ENCODE data around the gene TCF7L1. TPM values are rescaled to one million over a fixed set of nuclear protein-coding genes. Genes with fewer than 3 reads are reported as not detected.
"Not testable (repeated sequence)": the region's sequence is repeated elsewhere in the genome, so short reads cannot be mapped to it uniquely, and the experiment has no call there.

The TCF7L1 gene
- total RNA-seq, 1 donor from 2014 or later = 1.4 TPM

DNA sequence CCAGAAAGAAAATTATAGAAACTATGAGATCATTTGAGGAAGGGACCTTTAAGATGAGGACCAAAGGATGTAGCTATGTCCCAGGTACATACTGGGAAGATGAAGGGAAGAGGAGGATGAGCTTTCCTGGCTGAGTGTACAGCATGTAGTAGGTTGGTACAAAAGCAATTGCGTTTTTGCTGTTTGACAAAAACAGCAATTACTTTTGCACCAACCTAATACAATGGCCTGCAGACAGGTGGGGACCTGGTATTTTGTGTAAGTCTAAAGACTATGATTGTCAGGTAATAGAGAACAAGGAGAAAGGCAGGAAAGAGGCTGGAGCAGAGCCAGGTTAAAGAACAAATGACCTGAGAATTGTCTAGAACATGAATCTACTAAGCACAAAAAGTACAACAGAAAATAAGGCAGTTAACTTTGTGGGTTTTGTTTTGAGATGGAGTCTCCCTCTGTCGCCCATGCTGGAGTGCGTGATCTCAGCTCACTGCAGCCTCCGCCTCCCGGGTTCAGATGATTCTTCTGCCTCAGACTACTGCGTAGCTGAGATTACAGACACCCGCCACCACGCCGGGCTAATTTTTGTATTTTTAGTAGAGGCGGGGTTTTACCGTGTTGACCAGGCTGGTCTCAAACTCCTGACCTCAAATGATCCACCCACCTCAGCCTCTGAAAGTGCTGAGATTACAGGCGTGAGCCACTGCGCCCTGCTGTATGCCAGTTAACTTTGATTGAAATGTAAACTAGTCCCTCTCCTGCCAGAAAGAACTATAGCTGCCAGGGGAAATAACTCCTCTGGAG is 197.8 kb downstream of the TCF7L1 start:
- no peak for DNase-seq (ENCODE audit: low read depth)
- H3K4me3 ChIP-seq (ENCODE audit: low read depth, low read length) = no peak overlapping the region
- TF ChIP-seq, protein P1, sequence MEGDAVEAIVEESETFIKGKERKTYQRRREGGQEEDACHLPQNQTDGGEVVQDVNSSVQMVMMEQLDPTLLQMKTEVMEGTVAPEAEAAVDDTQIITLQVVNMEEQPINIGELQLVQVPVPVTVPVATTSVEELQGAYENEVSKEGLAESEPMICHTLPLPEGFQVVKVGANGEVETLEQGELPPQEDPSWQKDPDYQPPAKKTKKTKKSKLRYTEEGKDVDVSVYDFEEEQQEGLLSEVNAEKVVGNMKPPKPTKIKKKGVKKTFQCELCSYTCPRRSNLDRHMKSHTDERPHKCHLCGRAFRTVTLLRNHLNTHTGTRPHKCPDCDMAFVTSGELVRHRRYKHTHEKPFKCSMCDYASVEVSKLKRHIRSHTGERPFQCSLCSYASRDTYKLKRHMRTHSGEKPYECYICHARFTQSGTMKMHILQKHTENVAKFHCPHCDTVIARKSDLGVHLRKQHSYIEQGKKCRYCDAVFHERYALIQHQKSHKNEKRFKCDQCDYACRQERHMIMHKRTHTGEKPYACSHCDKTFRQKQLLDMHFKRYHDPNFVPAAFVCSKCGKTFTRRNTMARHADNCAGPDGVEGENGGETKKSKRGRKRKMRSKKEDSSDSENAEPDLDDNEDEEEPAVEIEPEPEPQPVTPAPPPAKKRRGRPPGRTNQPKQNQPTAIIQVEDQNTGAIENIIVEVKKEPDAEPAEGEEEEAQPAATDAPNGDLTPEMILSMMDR (conservative IDR thresholded peaks at IDR 0.05; ENCODE audit: low read depth, low read length) = no peak

DNA sequence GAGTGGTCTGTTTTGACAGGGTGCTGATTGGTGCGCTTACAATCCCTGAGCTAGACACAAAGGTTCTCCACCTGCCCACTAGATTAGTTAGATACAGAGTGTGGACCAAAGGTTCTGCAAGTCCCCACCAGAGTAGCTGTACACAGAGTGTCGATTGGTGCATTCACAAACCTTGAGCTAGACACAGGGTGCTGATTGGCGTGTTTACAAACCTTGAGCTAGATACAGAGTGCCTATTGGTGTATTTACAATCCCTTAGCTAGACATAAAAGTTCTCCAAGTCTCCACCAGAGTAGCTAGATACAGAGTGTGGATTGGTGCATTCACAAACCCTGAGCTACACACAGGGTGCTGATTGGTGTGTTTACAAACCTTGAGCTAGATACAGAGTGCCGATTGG is 200.7 kb downstream of the TCF7L1 start:
- DNase-seq (ENCODE audit: low read depth); H3K4me3 ChIP-seq (ENCODE audit: low read depth, low read length): not testable (repeated sequence)

DNA sequence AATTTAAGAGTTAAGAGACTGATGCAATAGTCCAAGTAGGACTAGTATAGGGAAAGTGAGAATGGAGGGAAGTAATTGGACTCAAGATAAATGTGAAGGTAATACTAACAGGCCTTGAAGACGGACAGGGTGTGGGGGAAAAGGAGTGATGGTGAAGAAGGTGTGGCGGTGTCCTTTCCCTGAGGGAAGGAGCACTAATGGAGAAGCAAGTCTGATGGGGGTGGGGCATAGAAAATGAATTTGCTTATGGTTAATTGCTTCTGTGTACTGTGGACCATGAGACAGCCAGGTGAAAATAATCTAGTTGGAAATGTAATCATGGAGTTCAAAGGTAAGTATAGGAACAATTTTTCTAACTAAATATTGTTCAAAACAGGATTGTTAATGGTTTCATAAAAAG is 201.7 kb downstream of the TCF7L1 start:
- DNase-seq (ENCODE audit: low read depth) = no peak
- no peak overlapping the region for H3K4me3 ChIP-seq (ENCODE audit: low read depth, low read length)
- TF ChIP-seq, protein P1 (conservative IDR thresholded peaks at IDR 0.05; ENCODE audit: low read depth, low read length) = no peak

DNA sequence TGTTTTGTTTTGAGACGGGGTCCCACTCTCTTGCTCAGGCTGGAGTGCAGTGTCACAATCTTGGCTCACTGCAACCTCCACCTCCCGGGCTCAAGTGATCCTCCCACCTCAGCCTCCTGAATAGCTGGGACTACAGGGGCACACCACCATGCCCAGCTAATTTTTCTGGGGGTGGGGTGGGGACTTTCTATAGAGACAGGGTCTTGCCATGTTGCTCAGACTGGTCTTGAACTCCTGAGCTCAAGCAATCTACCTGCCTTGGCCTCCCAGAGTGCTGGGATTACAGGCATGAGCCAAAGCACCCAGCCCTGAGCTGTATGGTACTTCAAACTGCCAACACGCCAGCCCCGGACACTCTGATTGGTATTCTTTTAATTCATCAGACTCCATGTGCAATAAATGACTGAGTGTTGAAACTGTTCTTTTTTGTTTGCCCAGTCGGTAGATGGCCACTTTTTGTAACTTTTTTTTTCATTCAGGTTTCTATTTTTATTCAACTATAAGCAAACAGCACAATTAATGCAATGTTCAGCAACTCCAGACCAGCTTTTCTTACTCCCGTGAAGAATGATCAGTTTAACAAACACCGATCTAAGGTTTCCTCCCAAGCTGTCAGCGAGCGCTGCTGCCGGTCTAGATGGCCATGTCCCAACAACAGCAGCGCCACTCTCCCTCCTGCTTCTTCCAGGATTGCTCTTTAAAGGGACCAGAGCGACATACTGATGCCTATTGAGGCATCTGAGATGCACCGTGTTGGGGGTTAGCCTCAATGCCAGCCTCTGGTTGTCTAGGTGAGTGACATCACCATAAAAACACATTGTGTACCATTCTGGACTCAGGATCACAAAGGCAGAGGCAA is 207.1 kb downstream of the TCF7L1 start:
- TF ChIP-seq, protein P1 (conservative IDR thresholded peaks at IDR 0.05; ENCODE audit: low read depth, low read length) = no peak
- H3K4me3 ChIP-seq (ENCODE audit: low read depth, low read length) = no peak overlapping the region

DNA sequence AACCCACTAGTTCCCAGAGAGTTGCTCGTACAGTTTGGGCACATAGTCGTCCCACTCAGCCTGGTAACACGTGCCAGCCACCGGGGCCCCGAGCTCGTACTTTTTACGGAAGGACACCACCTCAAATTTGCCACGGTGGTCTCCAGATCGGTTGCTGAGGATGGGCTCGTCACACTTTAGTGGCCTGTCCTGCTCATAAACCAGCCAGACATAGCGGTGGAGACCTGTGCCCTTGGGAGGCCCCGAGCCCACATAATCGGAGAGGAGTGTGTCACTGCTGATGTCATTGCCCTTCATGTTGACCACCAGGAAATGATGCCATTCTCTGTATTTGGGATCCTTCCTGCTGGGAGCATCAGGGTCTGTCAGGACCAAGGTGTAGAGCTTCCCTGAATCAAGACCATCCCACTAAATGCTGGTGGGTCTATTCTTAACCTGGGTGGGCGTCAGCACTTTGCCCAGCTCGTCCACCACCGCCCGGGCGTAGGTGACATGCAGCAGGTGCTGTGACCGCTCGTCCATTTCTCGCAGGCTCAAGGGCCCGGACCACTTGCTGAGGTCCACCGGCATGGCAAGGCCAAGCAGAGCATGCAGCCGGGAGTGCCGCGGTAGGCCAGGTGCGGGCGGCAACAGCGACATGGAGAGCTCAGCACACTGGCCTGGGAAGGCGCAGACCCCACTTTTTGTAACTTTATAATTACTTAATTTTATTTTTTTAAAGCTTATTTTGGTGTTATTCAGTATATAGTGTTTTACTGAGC is 208.3 kb downstream of the TCF7L1 start:
- DNase-seq (ENCODE audit: low read depth) = no peak
- TF ChIP-seq, protein P1 (conservative IDR thresholded peaks at IDR 0.05; ENCODE audit: low read depth, low read length) = no peak
- H3K4me3 ChIP-seq (ENCODE audit: low read depth, low read length) = no peak overlapping the region

More for the DNA sequence above, 207.1 kb downstream of the TCF7L1 start:
- no peak for DNase-seq (ENCODE audit: low read depth)

DNA sequence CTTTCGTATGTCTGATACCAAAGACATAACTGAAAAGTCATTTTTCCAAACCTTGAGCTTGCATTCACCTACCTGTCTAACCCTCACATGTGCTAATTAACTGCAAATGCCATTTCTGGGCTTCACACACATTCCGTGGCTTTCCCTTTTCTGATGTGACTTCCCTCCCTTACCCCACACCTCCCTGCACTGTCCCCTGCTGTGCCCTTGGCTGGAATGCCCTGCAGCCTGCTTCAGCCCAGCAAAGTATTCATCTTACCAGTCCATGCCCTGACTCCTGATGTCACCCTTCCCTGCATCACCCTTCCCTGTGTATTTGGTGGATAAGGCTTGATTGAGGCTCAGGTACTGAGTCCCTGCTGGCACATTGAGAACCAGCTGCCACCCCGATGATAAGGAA is 209.0 kb downstream of the TCF7L1 start:
- TF ChIP-seq, protein P1 (conservative IDR thresholded peaks at IDR 0.05; ENCODE audit: low read depth, low read length) = no peak
- no peak for DNase-seq (ENCODE audit: low read depth)
- no peak overlapping the region for H3K4me3 ChIP-seq (ENCODE audit: low read depth, low read length)

DNA sequence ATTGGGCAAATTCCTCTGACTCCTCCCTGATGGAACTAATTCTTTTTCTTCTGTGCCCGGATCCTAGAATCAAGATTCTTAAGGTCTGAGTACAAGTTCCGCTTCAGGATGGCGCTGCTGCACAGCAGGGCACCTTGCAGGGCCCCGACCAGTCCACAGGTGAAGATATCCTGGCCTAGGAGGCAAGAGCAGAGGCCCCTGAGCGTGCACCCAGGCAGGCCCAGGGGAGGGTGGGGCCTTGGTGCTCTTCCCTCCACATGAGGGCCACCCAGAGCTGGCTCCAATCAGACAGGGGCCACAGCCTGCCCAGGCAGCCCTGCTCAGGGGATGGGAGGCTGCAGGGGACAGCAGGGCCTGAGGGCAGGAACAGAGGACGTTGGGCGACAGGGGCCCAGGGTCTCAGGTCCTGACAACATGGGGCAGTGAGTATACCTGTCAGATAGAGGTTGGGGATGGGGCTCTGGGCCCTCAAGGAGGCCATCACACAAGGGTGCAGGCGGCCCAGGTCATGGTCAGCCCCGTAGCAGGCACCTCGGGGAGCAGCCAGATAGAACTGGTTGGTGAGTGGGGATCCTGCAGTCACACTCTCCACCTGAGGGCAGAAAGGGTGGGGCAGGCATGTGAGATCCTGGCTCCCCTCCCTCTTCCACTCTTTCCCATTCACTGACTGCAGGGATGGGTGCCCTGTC is 210.2 kb downstream of the TCF7L1 start:
- not testable (repeated sequence) for H3K4me3 ChIP-seq (ENCODE audit: low read depth, low read length); DNase-seq (ENCODE audit: low read depth)
